Suprapubic skin (tissue), 4 donors: ENCODE measurements around the gene SNX14.

ENCODE experiments used
- CTCF ChIP-seq, 2 donors: fragments of 200-600 bp in 1 of 2; fragments of 450-650 bp in 1 of 2; sonication (generic) in 1 of 2; IDR thresholded peaks; one replicate each; pipeline ENCODE4 v1.5.1; 2016 to 2019; ENCODE audit warnings: antibody characterized with exemption in 2 of 2, mild to moderate bottlenecking in 1 of 2, moderate library complexity in 1 of 2
- EP300 ChIP-seq: sonication (generic); formaldehyde crosslinking; IDR thresholded peaks from one replicate; pipeline ENCODE4 v1.6.1; 2017; ENCODE audit warnings: antibody characterized with exemption
- POLR2AphosphoS5 ChIP-seq, 3 donors: sonication (generic); formaldehyde crosslinking; IDR thresholded peaks; one replicate each; pipeline ENCODE4 v1.6.1; 2017; ENCODE audit warnings: antibody characterized with exemption in 3 of 3

- TF ChIP-seq CTCF (IDR thresholded peaks at IDR 0.05): no peak
- TF ChIP-seq POLR2AphosphoS5 (IDR thresholded peaks at IDR 0.05): no peak
- no peak for TF ChIP-seq EP300
These were observed 132.5 kb downstream of the SNX14 start for GRCh38 chr6:85460921-85461797.
